HCT116 (cell line): ENCODE results near the gene NSMF. TPM values are rescaled to one million over a fixed set of nuclear protein-coding genes. Genes with fewer than 3 reads are reported as not detected.

Experiments used
- ATAC-seq: fragments of 200-7000 bp; cut with Tn5 transposase; 2 replicates; pipeline ENCODE4 v1.9.1; 2020; ENCODE audit warnings: mild to moderate bottlenecking, moderate library complexity
- BruUV-seq: library from RNA; stranded (reverse); fragments of 400-500 nt; replicated peaks from 2 replicates; lab custom pipeline; 2021; lab: Mats Ljungman, UMichigan
- CTCF ChIA-PET: fragments of 300-600 bp; sonication (Branson Sonifier 250); formaldehyde crosslinking; loops from one replicate; lab custom pipeline; 2021; ENCODE audit warnings: antibody characterized with exemption; lab: Charles Lee
- POLR2A ChIA-PET: fragments of 300-600, 350-600 bp; sonication (Branson Sonifier 250); formaldehyde crosslinking; loops from one replicate; lab custom pipeline; 2021; ENCODE audit warnings: antibody characterized with exemption; lab: Charles Lee
- RAD21 ChIA-PET, 2 experiments: fragments of 300-600 bp; sonication (Branson Sonifier 250); formaldehyde crosslinking; loops; one replicate each; lab custom pipeline; 2023; ENCODE audit warnings: low total read pairs in 2 of 2; ENCODE audit not compliant: uncharacterized antibody in 2 of 2, unreplicated experiment in 2 of 2, low non-redundant PET in 1 of 2; lab: Charles Lee
- DNase-seq: peaks from one replicate; pipeline ENCODE4 v3.0.0-alpha.2; 2010; ENCODE audit warnings: low read depth, low spot score
- H2AFZ ChIP-seq: fragments of 200-600 bp; shearing (Covaris generic), sonication (generic); 2 replicates; pipeline ENCODE4 v1.6.1; 2017; ENCODE audit warnings: low read depth, mixed run types, mixed read lengths, antibody characterized with exemption, low read length; ENCODE audit not compliant: poor library complexity, severe bottlenecking
- H3K27ac ChIP-seq: 2 replicates; pipeline ENCODE4 v1.5.1; 2012; ENCODE audit warnings: low read depth, low read length
- H3K27me3 ChIP-seq: fragments of 200-600 bp; sonication (generic); 2 replicates; pipeline ENCODE4 v1.6.1; 2016; ENCODE audit warnings: mixed run types, low read length, mixed read lengths; ENCODE audit not compliant: insufficient read depth
- H3K36me3 ChIP-seq, 2 experiments: fragments of 200-500 bp in 1 of 2; fragments of 200-600 bp in 1 of 2; sonication (Bioruptor generic) in 1 of 2; sonication (generic) in 1 of 2; 2 replicates each; pipeline versions ENCODE4 v1.5.1 to v1.6.1; 2014 to 2016; ENCODE audit warnings: low read length in 2 of 2, inconsistent platforms in 1 of 2, mixed read lengths in 1 of 2, mixed run types in 1 of 2; ENCODE audit not compliant: insufficient read depth in 2 of 2, control insufficient read depth in 1 of 2
- H3K4me1 ChIP-seq, 2 experiments: fragments of 200-600 bp in 1 of 2; sonication (generic) in 1 of 2; 2 replicates each; pipeline versions ENCODE4 v1.5.1 to v1.6.1; 2012 to 2017; ENCODE audit warnings: low read length in 2 of 2, inconsistent platforms in 1 of 2, mild to moderate bottlenecking in 1 of 2, mixed read lengths in 1 of 2, mixed run types in 1 of 2, moderate library complexity in 1 of 2; ENCODE audit not compliant: insufficient read depth in 2 of 2, control insufficient read depth in 1 of 2
- H3K4me2 ChIP-seq: fragments of 200-600 bp; sonication (generic); 2 replicates; pipeline ENCODE4 v1.6.1; 2017; ENCODE audit warnings: mixed run types, low read length, mixed read lengths
- H3K4me3 ChIP-seq, 2 experiments: fragments of 200-600 bp in 1 of 2; sonication (generic) in 1 of 2; replicated peaks in 1 of 2; 2 replicates each; pipeline ENCODE4 v1.5.1; 2011 to 2016; ENCODE audit warnings: low read length in 2 of 2, control low read depth in 1 of 2, low read depth in 1 of 2, mild to moderate bottlenecking in 1 of 2, mixed read lengths in 1 of 2, mixed run types in 1 of 2
- H3K79me2 ChIP-seq: fragments of 200-600 bp; sonication (generic); 2 replicates; pipeline ENCODE4 v1.6.1; 2017; ENCODE audit warnings: mild to moderate bottlenecking, mixed run types, low read length, moderate library complexity, mixed read lengths; ENCODE audit not compliant: insufficient read depth
- H3K9ac ChIP-seq: fragments of 200-600 bp; sonication (generic); 2 replicates; pipeline ENCODE4 v1.6.1; 2016; ENCODE audit warnings: low read length, mixed read lengths
- H3K9me2 ChIP-seq: fragments of 200-600 bp; sonication (generic), shearing (Covaris generic); 2 replicates; pipeline ENCODE4 v1.6.1; 2017; ENCODE audit warnings: mixed run types, mild to moderate bottlenecking, moderate library complexity; ENCODE audit not compliant: insufficient read depth
- H3K9me3 ChIP-seq, 2 experiments: fragments of 200-500 bp in 1 of 2; fragments of 200-600 bp in 1 of 2; sonication (Bioruptor generic) in 1 of 2; sonication (generic) in 1 of 2; 2 replicates each; pipeline ENCODE4 v1.6.1; 2014 to 2017; ENCODE audit warnings: low read length in 2 of 2, mixed read lengths in 2 of 2, inconsistent platforms in 1 of 2, low read depth in 1 of 2, mild to moderate bottlenecking in 1 of 2, mixed run types in 1 of 2, moderate library complexity in 1 of 2; ENCODE audit not compliant: control insufficient read depth in 1 of 2, insufficient read depth in 1 of 2
- H4K20me1 ChIP-seq: fragments of 200-600 bp; sonication (generic), shearing (Covaris generic); 2 replicates; pipeline ENCODE4 v1.6.1; 2017; ENCODE audit warnings: mixed run types, mild to moderate bottlenecking, moderate library complexity; ENCODE audit not compliant: insufficient read depth
- CTCF ChIP-seq, 3 experiments: fragments of 200-600 bp in 1 of 3; sonication (generic) in 1 of 3; IDR thresholded peaks in 2 of 3; conservative IDR thresholded peaks in 1 of 3; 2 replicates each; pipeline ENCODE4 v1.5.1; 2012 to 2017; ENCODE audit warnings: low read depth in 2 of 3, low read length in 2 of 3, antibody characterized with exemption in 1 of 3, borderline replicate concordance in 1 of 3, control low read depth in 1 of 3, mild to moderate bottlenecking in 1 of 3, mixed read lengths in 1 of 3, mixed run types in 1 of 3, moderate library complexity in 1 of 3; ENCODE audit not compliant: insufficient read depth in 1 of 3
- EGR1 ChIP-seq: IDR thresholded peaks from 2 replicates; pipeline ENCODE4 v1.6.1; 2012; ENCODE audit warnings: low read depth
- ELF1 ChIP-seq: IDR thresholded peaks from 2 replicates; pipeline ENCODE4 v1.6.1; 2012; ENCODE audit warnings: low read depth, borderline replicate concordance
- EZH2 ChIP-seq: fragments of 200-600 bp; sonication (generic); IDR thresholded peaks from 2 replicates; pipeline ENCODE4 v1.6.1; 2017; ENCODE audit warnings: antibody characterized with exemption, mixed run types
- EZH2phosphoT487 ChIP-seq: fragments of 200-600 bp; IDR thresholded peaks from 2 replicates; pipeline ENCODE4 v1.6.1; 2018; ENCODE audit warnings: antibody characterized with exemption, borderline replicate concordance
- FOSL1 ChIP-seq: IDR thresholded peaks from 2 replicates; pipeline ENCODE4 v1.6.1; 2012; ENCODE audit warnings: low read depth
- MAX ChIP-seq: IDR thresholded peaks from 2 replicates; pipeline ENCODE4 v1.6.1; 2012
- POLR2A ChIP-seq: IDR thresholded peaks from 2 replicates; pipeline ENCODE4 v1.7.0; 2011; ENCODE audit warnings: borderline replicate concordance; ENCODE audit not compliant: insufficient read depth, insufficient read length; ENCODE audit errors: extremely low read depth
- POLR2AphosphoS5 ChIP-seq: IDR thresholded peaks from 2 replicates; pipeline ENCODE4 v1.6.1; 2011; ENCODE audit warnings: mild to moderate bottlenecking, low read depth, low read length, moderate library complexity
- RAD21 ChIP-seq: IDR thresholded peaks from 2 replicates; pipeline ENCODE4 v1.6.1; 2012; ENCODE audit warnings: low read depth, mild to moderate bottlenecking
- REST ChIP-seq: IDR thresholded peaks from 2 replicates; pipeline ENCODE4 v1.6.1; 2012; ENCODE audit warnings: low read depth
- SIN3A ChIP-seq: IDR thresholded peaks from 2 replicates; pipeline ENCODE4 v1.6.1; 2012; ENCODE audit warnings: low read depth
- SP1 ChIP-seq: IDR thresholded peaks from 2 replicates; pipeline ENCODE4 v1.6.1; 2012; ENCODE audit warnings: low read depth
- SRF ChIP-seq: IDR thresholded peaks from 2 replicates; pipeline ENCODE4 v1.6.1; 2012; ENCODE audit warnings: low read depth
- TCF7L2 ChIP-seq: IDR thresholded peaks from 2 replicates; pipeline ENCODE4 v1.7.0; 2011; ENCODE audit warnings: borderline replicate concordance, inconsistent platforms; ENCODE audit not compliant: insufficient read depth, insufficient read length; ENCODE audit errors: extremely low read depth
- YY1 ChIP-seq: IDR thresholded peaks from 2 replicates; pipeline ENCODE4 v1.6.1; 2011; ENCODE audit warnings: low read length, low read depth, moderate library complexity, mild to moderate bottlenecking; ENCODE audit not compliant: insufficient replicate concordance; ENCODE audit errors: extremely low read depth
- ZBTB33 ChIP-seq: IDR thresholded peaks from 2 replicates; pipeline ENCODE4 v1.6.1; 2011; ENCODE audit warnings: mild to moderate bottlenecking, low read length, moderate library complexity; ENCODE audit not compliant: insufficient replicate concordance; ENCODE audit errors: extremely low read depth
- ZFX ChIP-seq: fragments of 450-650 bp; IDR thresholded peaks from 2 replicates; pipeline ENCODE4 v1.6.1; 2017
- ZNF274 ChIP-seq: fragments of 200-500 bp; sonication (Bioruptor generic); IDR thresholded peaks from 2 replicates; pipeline ENCODE4 v1.6.1; 2014; ENCODE audit warnings: mild to moderate bottlenecking, low read depth, low read length, inconsistent platforms
- intact Hi-C: fragments of 100-400 bp; cut with micrococcal nuclease; formaldehyde crosslinking; loops from 2 replicates; pipeline ENCODE4 v1.10.0; 2022
- total RNA-seq: library from RNA; stranded (reverse); gene quantifications from one replicate; pipeline ENCODE4 v1.2.1, GENCODE V29; 2021; ENCODE audit not compliant: unreplicated experiment

NSMF gene
- total RNA-seq, 1 experiment from 2014 or later, result 81.9 TPM

- no peaks in the 10 kb centered on the region for H3K27me3 ChIP-seq
- DNase-seq (no peak), ATAC-seq (no peak)
- H3K9ac ChIP-seq, result no peak overlapping the region
- no TSS peak for BruUV-seq
- ChIA-PET POLR2A (no interaction called here), CTCF (no interaction called here), RAD21 (no interaction called here)
- intact Hi-C loops, result no loop called here
- H3K4me2 ChIP-seq, result no peak overlapping the region
- peaks cover 2 to 9% of the 10 kb centered on the region in 2 experiments; a peak in 3 of 4 replicates for H3K4me1 ChIP-seq
- no peaks in the 10 kb centered on the region for H3K79me2 ChIP-seq
- no peak overlapping the region for H2AFZ ChIP-seq
- H3K27ac ChIP-seq, result no peak overlapping the region
- no peaks in the 10 kb centered on the region for H3K36me3 ChIP-seq
- no peaks in the 10 kb centered on the region for H4K20me1 ChIP-seq
- TF ChIP-seq ELF1 (no peak), EGR1 (no peak), MAX (no peak), TCF7L2 (no peak), POLR2A (no peak), SP1 (no peak), ZFX (no peak), RAD21 (no peak), SRF (no peak), EZH2phosphoT487 (no peak), YY1 (no peak), EZH2 (no peak), SIN3A (no peak), POLR2AphosphoS5 (no peak), REST (no peak), FOSL1 (no peak), ZNF274 (no peak), CTCF (IDR thresholded peaks at IDR 0.05 in 2 of 3, conservative IDR thresholded peaks at IDR 0.05 in 1 of 3; ENCODE audit: borderline replicate concordance in 1 of 3, insufficient read depth in 1 of 3, low read depth in 2 of 3, low read length in 2 of 3) (no peak), ZBTB33 (no peak)
- H3K9me3 ChIP-seq, result no peaks in the 10 kb centered on the region; a peak in 1 of 4 replicates
- no peak overlapping the region for H3K4me3 ChIP-seq
- H3K9me2 ChIP-seq, result no peaks in the 10 kb centered on the region
These were observed 29.2 kb upstream of the NSMF start for GRCh38 chr9:137488327-137488653.
